ENCODE data around the gene MANF.
"Not testable (repeated sequence)": the region's sequence is repeated elsewhere in the genome, so short reads cannot be mapped to it uniquely, and the experiment has no call there.

GRCh38 chr3:51368276-51368675, 16.8 kb upstream of the MANF start:
- TF ChIP-seq YY1 (IDR thresholded peaks at IDR 0.05; ENCODE audit: extremely low read depth, insufficient replicate concordance, low read depth, low read length); CTCF (IDR thresholded peaks at IDR 0.05 in 2 of 3, conservative IDR thresholded peaks at IDR 0.05 in 1 of 3; ENCODE audit: borderline replicate concordance in 1 of 3, insufficient read depth in 1 of 3, low read depth in 2 of 3, low read length in 2 of 3): not testable (repeated sequence)
